ENCODE measurements around the gene RPL22.

Gene RPL22

GRCh38 chr1:6200188-6200809 is 904 bp upstream of the RPL22 start:
- DNase-seq, result no peak

GRCh38 chr1:6198646-6199297 is 623 bp downstream of the RPL22 start:
- no peak for DNase-seq

DNA sequence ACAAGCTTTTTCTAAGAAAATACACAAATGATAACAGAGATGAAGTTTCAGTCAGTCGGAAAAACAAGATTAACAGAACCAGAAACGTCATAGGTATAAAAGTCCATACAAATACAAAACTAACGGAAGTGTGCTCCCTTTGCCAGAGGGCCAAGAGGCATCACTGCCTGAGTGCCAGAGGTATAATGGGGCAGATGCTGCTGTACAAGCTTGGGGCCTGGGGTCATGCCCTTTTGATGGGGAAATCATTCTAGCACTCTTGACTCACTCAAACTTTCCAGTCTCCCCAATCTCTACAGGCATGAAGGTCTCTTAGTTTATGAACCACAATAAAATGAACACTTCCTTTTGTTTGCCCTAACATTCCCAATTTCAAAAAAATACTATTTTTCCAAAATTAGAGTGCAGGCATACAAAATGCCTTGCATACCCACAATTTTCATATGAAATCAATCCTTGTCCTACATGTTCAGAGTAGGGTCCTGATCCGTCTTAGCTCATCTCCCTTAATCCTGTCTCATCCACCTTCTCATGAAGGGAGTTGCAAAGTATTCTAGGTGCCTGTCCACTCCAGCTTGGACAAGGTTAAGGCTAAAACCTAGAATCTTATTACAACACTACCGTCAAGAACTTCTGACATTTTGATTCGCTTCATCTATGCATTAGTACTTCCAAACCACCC is 1.5 kb downstream of the RPL22 start:
- no peak for DNase-seq

GRCh38 chr1:6191968-6192367 is 7.4 kb downstream of the RPL22 start:
- no peak for DNase-seq

- DNase-seq, result no peak
Observed at GRCh38 chr1:6188466-6188865, 10.9 kb downstream of the RPL22 start.

DNA sequence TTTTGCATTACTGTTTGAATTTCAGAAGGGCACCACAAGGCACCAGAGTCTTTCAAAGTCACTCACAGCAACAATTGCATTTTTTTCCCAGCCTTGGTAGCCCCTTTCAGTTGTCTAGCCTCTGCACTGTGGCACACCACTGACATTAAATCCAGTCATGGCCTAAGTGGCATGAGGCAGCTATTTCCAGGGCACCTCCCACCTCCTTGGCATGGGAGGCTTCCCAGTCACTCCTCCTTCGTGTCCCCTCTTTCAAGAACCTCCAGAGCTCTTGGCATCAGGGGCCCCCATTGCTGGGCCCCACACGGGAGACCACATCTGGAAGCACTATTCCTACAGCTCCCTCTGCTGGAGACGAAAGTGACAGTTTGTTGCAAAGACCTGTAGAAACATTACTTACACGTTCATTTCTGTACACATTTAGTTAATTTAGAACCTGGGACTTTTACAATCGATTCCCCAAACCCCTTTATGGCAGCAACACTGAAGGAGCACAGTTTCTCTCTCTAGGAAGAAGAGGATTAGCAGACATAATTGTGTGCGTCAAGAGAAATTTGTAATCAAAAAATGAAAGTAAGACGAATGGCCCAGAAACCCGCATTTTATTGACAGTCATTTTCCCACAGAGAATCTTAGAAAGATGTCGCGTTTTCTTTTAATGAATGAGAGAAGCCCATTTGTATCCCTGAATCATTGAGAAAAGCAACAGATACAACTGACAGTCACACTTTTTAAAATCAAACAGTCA is 13.6 kb downstream of the RPL22 start:
- no peak for DNase-seq

DNA sequence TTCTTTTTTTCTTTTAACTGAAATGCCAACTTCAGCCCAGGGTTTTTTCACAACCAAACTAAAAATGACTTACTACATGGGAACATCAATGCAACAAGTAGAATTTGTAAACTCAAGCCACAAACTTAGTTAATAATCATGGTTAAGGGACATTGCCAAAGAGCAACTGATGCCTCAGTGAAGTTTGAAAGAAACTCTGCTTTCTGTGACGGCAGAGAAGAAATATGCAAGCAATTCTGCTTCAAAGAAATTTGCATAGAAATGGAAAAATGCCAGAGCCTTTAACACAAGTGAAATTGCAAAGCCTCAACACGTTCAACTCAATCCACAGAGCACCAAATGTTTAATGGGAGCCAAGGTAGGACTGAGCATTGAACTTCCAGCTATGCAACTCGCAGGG is 14.2 kb downstream of the RPL22 start:
- DNase-seq, result no peak

- DNase-seq, result no peak
Observed at GRCh38 chr1:6184083-6184783, 15.2 kb downstream of the RPL22 start.

DNA sequence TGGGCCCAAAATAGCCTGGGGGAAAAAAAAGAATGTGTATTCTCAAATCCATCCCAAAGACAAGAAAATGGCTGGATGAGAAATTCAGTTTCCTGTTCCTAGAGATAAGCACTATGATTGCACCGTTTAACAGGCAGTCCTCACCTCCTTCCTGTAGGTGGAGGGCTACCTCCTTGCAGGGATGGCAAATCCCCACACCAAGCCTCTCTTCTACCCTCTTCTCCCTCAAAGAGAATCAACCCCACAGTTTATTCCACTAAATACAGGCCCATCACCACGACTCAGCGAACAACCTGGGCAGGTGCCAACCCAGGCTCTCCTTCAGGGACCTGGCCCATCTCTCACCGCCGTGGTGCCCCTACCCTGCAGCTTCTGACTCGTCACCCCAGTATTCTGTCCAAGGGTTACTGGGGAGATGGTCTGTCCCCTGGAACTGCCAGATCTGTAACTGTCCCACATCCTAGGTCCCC is 15.8 kb downstream of the RPL22 start:
- DNase-seq, result no peak

DNA sequence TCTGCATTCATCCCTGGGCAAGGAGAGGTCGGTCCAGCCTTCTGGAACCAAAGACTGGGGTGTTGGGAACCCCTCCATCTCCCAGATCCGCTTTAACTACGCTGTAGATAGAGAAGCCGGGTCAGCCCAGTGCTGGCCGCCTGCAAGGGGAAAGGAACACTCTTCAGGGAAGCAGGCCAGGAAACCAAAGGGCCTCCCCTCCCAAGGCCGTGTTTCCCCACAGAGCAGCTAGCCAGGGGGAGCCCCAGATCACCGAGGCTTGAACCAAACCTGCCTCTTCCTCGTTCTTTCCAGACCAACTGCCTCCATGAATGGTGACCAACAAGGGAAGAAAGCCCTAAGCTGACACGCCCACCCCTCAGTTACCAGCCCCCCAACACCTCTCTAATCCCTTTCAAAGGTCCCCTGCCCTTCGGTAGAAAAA is 18.0 kb downstream of the RPL22 start:
- no peak for DNase-seq

- no peak for DNase-seq
Observed at GRCh38 chr1:6180707-6181311, 18.6 kb downstream of the RPL22 start.

- DNase-seq, result no peak
Observed at GRCh38 chr1:6180268-6180706, 19.1 kb downstream of the RPL22 start, which contains the start of gene CHD5. Gene CHD5 (minus strand): TSS chr1:6180321. CDS start chr1:6180023, 298 bp downstream.

DNA sequence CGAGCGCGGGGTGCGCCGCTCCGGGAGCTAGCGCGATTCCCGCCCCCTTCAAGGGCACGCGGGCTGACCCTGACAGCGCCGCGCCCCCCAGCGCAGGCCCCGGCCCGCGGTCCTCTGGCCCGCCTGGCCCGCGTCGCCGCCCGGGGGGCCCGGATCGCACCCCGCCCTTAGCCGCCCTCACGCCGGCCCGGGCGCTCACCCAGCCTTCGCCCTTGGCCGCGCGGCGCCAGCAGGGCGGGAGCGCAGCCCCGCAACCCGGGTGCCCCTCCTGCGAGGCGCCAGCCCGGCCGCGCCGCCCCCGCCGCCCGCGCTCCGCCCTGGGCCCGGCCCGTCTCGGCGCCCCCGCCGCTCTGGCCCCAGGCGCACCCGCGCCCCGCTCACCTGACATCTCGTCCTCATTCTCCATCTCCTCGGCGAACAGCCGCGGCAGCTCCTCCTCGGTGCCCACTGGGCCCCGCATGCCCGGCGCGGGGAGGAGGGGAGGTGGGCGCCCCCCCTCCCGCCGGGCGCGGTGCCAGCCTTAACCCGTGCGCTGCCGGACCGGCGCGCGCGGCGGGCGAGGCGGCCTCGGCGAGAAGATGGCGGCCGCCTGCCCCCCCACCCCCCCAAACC is 19.7 kb downstream of the RPL22 start:
- no peak for DNase-seq

- no peak for DNase-seq
Observed at GRCh38 chr1:6178751-6179563, 20.4 kb downstream of the RPL22 start.

DNA sequence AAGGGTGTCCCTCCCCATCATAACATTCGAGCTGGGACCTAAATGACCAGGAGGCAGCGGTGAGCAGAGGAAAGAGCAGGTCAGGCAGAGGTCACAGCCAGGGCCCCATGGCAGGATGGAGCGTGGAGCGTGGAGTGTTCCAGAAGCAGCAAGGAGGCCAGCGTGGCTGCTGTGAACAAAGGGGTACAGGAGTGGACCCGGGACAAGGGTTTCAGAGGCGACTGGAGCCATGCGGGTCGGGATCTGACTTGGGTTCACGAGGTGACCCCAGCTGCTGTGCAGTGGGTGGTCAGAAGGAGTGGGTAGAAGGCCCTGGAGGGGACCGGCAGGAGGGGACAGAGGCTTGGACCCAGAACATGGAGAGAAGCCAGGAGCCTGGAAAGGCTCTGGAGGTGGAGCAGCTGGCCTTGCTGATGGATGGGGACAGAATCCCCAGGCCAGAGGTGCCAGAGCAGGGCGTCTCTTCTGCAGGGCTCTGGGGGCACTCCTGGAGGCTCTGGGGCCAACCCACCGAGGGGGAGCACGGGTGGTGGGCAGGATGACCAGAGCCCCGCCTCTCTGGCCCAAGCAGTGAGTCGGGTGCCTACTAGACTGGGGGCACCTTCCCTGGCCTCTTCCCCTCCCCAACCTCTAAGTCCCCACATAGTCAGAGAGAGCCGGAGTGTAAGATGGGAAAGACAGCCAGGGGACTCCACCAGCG is 21.6 kb downstream of the RPL22 start:
- no peak for DNase-seq

GRCh38 chr1:6176779-6177178 is 22.6 kb downstream of the RPL22 start:
- no peak for DNase-seq

GRCh38 chr1:6175411-6175828 is 24.0 kb downstream of the RPL22 start:
- DNase-seq, result no peak

DNA sequence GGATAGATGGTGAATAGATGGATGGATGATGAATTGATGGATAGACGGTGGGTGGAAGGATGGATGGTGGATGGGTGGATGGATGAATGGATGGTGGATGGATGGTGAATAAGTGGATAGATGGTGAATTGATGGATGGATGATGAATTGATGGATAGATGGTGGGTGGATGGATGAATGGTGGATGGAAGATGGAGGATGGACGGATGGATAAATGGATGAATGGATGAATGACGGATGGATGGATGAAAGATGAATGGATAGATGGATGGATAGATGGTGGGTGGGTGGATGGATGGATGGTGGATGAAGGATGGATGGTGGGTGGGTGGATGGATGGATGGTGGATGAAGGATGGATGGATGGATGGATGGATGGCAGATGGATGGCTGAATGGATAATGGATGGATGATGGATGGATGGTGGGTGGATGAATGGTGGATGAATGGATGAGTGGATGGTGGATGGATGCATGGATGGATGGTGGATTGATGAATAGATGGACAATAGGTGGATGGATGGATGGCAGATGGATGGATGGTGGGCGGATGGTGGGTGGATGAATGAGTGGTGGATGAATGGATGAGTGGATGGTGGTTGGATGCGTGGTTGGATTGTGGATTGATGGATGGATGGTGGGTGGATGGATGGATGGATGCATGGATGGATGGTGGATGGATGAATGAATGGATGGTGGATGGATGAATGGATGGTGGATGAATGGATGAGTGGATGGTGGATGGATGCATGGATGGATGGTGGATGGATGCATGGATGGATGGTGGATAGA is 24.6 kb downstream of the RPL22 start:
- DNase-seq, result no peak

- no peak for DNase-seq
Observed at GRCh38 chr1:6172549-6172948, 26.8 kb downstream of the RPL22 start.
